HepG2 (cell line): ENCODE results near the gene ZNF26. TPM values are rescaled to one million over a fixed set of nuclear protein-coding genes. Genes with fewer than 3 reads are reported as not detected.

Source experiments
- AHDC1 ChIP-seq: sonication (generic); formaldehyde crosslinking; IDR thresholded peaks from 2 replicates; pipeline ENCODE4 v1.5.1; 2020; ENCODE audit warnings: mild to moderate bottlenecking, missing genetic modification reagents, borderline replicate concordance
- EED ChIP-seq: sonication (generic); formaldehyde crosslinking; IDR thresholded peaks from 2 replicates; pipeline ENCODE4 v1.5.0; 2020; ENCODE audit warnings: mild to moderate bottlenecking, missing genetic modification reagents
- FOSL2 ChIP-seq: sonication (generic); formaldehyde crosslinking; IDR thresholded peaks from 2 replicates; pipeline ENCODE4 v1.4.0; 2020; ENCODE audit warnings: missing genetic modification reagents
- GATAD2A ChIP-seq: IDR thresholded peaks from 2 replicates; pipeline ENCODE4 v1.6.1; 2016
- GPN1 ChIP-seq: sonication (generic); formaldehyde crosslinking; IDR thresholded peaks from 2 replicates; pipeline ENCODE4 v1.5.1; 2020; ENCODE audit warnings: missing genetic modification reagents, borderline replicate concordance
- GTF2F1 ChIP-seq: fragments of 150-350 bp; IDR thresholded peaks from 2 replicates; pipeline ENCODE4 v1.6.1; 2014; ENCODE audit warnings: low read length
- HIC2 ChIP-seq: sonication (generic); formaldehyde crosslinking; IDR thresholded peaks from 2 replicates; pipeline ENCODE4 v1.9.0; 2022; ENCODE audit warnings: low read depth, missing genetic modification reagents
- HNRNPH1 ChIP-seq: fragments of 200-400 bp; formaldehyde crosslinking; optimal IDR thresholded peaks from 2 replicates; pipeline ENCODE3; 2017; ENCODE audit warnings: mild to moderate bottlenecking, low read depth, low read length
- HOXA3 ChIP-seq: sonication (generic); formaldehyde crosslinking; IDR thresholded peaks from 2 replicates; pipeline ENCODE4 v1.5.0; 2020; ENCODE audit warnings: missing genetic modification reagents
- KDM5A ChIP-seq: fragments of 200-600 bp; sonication (generic); IDR thresholded peaks from 2 replicates; pipeline ENCODE4 v1.7.0; 2018; ENCODE audit warnings: antibody characterized with exemption, mild to moderate bottlenecking, low read length, borderline replicate concordance
- SP2 ChIP-seq: sonication (generic); formaldehyde crosslinking; IDR thresholded peaks from 2 replicates; pipeline ENCODE4 v1.5.1; 2020; ENCODE audit warnings: mild to moderate bottlenecking, missing genetic modification reagents
- THAP11 ChIP-seq: IDR thresholded peaks from 2 replicates; pipeline ENCODE4 v1.6.1; 2016; ENCODE audit warnings: missing biosample characterization, missing genetic modification reagents
- U2AF2 ChIP-seq: fragments of 200-400 bp; formaldehyde crosslinking; IDR thresholded peaks from 2 replicates; pipeline ENCODE4 v1.6.1; 2017; ENCODE audit warnings: low read depth, mild to moderate bottlenecking, low read length
- ZBTB4 ChIP-seq: sonication (generic); formaldehyde crosslinking; IDR thresholded peaks from 2 replicates; pipeline ENCODE4 v1.4.0; 2020; ENCODE audit warnings: missing genetic modification reagents, mild to moderate bottlenecking, borderline replicate concordance
- ZKSCAN5 ChIP-seq: sonication (generic); formaldehyde crosslinking; IDR thresholded peaks from 2 replicates; pipeline ENCODE4 v1.5.1; 2020; ENCODE audit warnings: mild to moderate bottlenecking, missing genetic modification reagents
- ZNF225 ChIP-seq: sonication (generic); formaldehyde crosslinking; IDR thresholded peaks from 2 replicates; pipeline ENCODE4 v1.4.0; 2020; ENCODE audit warnings: mild to moderate bottlenecking, missing genetic modification reagents
- ZNF263 ChIP-seq: sonication (generic); formaldehyde crosslinking; IDR thresholded peaks from 2 replicates; pipeline ENCODE4 v1.4.0; 2020; ENCODE audit warnings: missing genetic modification reagents
- ZNF615 ChIP-seq: sonication (generic); formaldehyde crosslinking; IDR thresholded peaks from 2 replicates; pipeline ENCODE4 v1.5.0; 2020; ENCODE audit warnings: mild to moderate bottlenecking, missing genetic modification reagents, borderline replicate concordance
- polyA plus RNA-seq, 8 experiments: library from polyadenylated mRNA; depleted of rRNA in 3 of 8; stranded (reverse) in 7 of 8; unstranded in 1 of 8; fragments of >200 nt; fragmentation: Illumina TruSeq in 4 of 8; extraction: Trizol in 4 of 8; gene quantifications; 2 replicates each; pipeline versions ENCODE4 v1.2.1 to v1.2.3, GENCODE V29; 2011 to 2016; ENCODE audit warnings: low read depth in 4 of 8, missing spikeins in 1 of 8, mixed read lengths in 1 of 8; ENCODE audit not compliant: insufficient read depth in 1 of 8
- total RNA-seq, 5 experiments: library from RNA; depleted of rRNA; stranded (reverse); fragments of >200 nt; fragmentation: Illumina TruSeq; extraction: Trizol; gene quantifications; 2 replicates each; pipeline ENCODE4 v1.2.3, GENCODE V29; 2016; ENCODE audit warnings: low read depth in 1 of 5
- TF ChIP-seq, protein P1 (sequence below): sonication (generic); formaldehyde crosslinking; IDR thresholded peaks from 2 replicates; pipeline ENCODE4 v1.4.0; 2020; ENCODE audit warnings: mild to moderate bottlenecking, missing genetic modification reagents

Gene ZNF26
- total and polyA plus RNA-seq, 2 of the 13 experiments (the other 11 are each of a cell fraction or from before 2014, with no cell fraction given) = 3.8 to 6.5 TPM

GRCh38 chr12:132986001-132986884, at the start of gene ZNF26 (continued):
- TF ChIP-seq ZBTB4 (no peak), GPN1 (no peak), AHDC1 (CRISPR knock-in tag) (0 out of 2 replicates have a peak, but pooled peaks have one; percentile 41), HOXA3 (CRISPR knock-in tag) (peak; percentile 98), KDM5A (0 out of 2 replicates have a peak, but pooled peaks have one; percentile 53), U2AF2 (no peak), EED (no peak; the same call in 1 of the 2 replicates), ZNF225 (CRISPR knock-in tag) (peak; percentile 80; the same call in 1 of the 2 replicates), GATAD2A (CRISPR knock-in tag) (peak; percentile 46), HIC2 (CRISPR knock-in tag) (no peak), GTF2F1 (no peak), THAP11 (CRISPR knock-in tag) (peak; percentile 100), HNRNPH1 (no peak), FOSL2 (CRISPR knock-in tag) (peak; percentile 65), ZKSCAN5 (CRISPR knock-in tag) (no peak), ZNF263 (no peak), ZNF615 (CRISPR knock-in tag) (no peak), SP2 (peak; percentile 71)
- TF ChIP-seq, protein P1, sequence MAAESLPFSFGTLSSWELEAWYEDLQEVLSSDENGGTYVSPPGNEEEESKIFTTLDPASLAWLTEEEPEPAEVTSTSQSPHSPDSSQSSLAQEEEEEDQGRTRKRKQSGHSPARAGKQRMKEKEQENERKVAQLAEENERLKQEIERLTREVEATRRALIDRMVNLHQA (CRISPR knock-in tag) = no peak
